Measurements from ENCODE around the gene PTPN9. TPM values are rescaled to one million over a fixed set of nuclear protein-coding genes. Genes with fewer than 3 reads are reported as not detected.
A peak's percentile ranks its signal among the peaks of the same experiment; 100 is the strongest.

Gene PTPN9
- total RNA-seq (ENCODE audit: unreplicated experiment), result 138 TPM
- long read RNA-seq, full-length matches to known transcripts, result 24 of 40 reads
- long read RNA-seq, partial matches to known transcripts, result 3 of 40 reads
- long read RNA-seq, other reads (novel, unspliced or antisense), result 13 of 40 reads

- peak within 1 kb of the TSS; percentile 99 for H3K27ac Mint-ChIP-seq (ENCODE audit: unreplicated experiment)
- no peaks in the 10 kb centered on the region for H3K36me3 Mint-ChIP-seq (ENCODE audit: unreplicated experiment)
- H3K4me3 Mint-ChIP-seq (ENCODE audit: unreplicated experiment), result peak within 1 kb of the TSS; percentile 99
- H3K9me3 Mint-ChIP-seq (ENCODE audit: unreplicated experiment), result peaks cover 14% of the 10 kb centered on the region
- peak; percentile 93 for DNase-seq
- H3K27me3 Mint-ChIP-seq (ENCODE audit: unreplicated experiment), result peaks cover 9% of the 10 kb centered on the region
- H3K4me1 Mint-ChIP-seq (ENCODE audit: low read depth, unreplicated experiment), result peaks cover 7% of the 10 kb centered on the region
- no peak for TF ChIP-seq CTCF (IDR thresholded peaks at IDR 0.05; ENCODE audit: partially characterized antibody, unreplicated experiment)
Observed at GRCh38 chr15:75578948-75579920, at the start of gene PTPN9. Gene PTPN9 (minus strand): TSS chr15:75579315. CDS start chr15:75578776, 539 bp downstream.

- peaks cover 7% of the 10 kb centered on the region for H3K4me1 Mint-ChIP-seq (ENCODE audit: low read depth, unreplicated experiment)
- peaks cover 6% of the 10 kb centered on the region for H3K9me3 Mint-ChIP-seq (ENCODE audit: unreplicated experiment)
- peak within 1 kb of the TSS; percentile 97 for H3K27ac Mint-ChIP-seq (ENCODE audit: unreplicated experiment)
- H3K27me3 Mint-ChIP-seq (ENCODE audit: unreplicated experiment), result peaks cover 2% of the 10 kb centered on the region
- no peak for TF ChIP-seq CTCF (IDR thresholded peaks at IDR 0.05; ENCODE audit: partially characterized antibody, unreplicated experiment)
- DNase-seq, result peak; percentile 93
- H3K36me3 Mint-ChIP-seq (ENCODE audit: unreplicated experiment), result no peaks in the 10 kb centered on the region
- peak within 1 kb of the TSS; percentile 97 for H3K4me3 Mint-ChIP-seq (ENCODE audit: unreplicated experiment)
Observed at GRCh38 chr15:75625542-75626347, 46.6 kb upstream of the PTPN9 start, which contains the start of gene SNUPN. Gene SNUPN (minus strand): TSS chr15:75625725. CDS start chr15:75621051, 4,674 bp downstream.

GRCh38 chr15:75622505-75622904 lies 43.4 kb upstream of the PTPN9 start:
- DNase-seq, result no peak
- Mint-ChIP-seq H3K4me1 (ENCODE audit: low read depth, unreplicated experiment) (peaks cover 12% of the 10 kb centered on the region), H3K36me3 (ENCODE audit: unreplicated experiment) (peaks cover under 1% of the 10 kb centered on the region), H3K4me3 (ENCODE audit: unreplicated experiment) (no peak overlapping the region), H3K27me3 (ENCODE audit: unreplicated experiment) (peaks cover 2% of the 10 kb centered on the region), H3K27ac (ENCODE audit: unreplicated experiment) (no peak overlapping the region), H3K9me3 (ENCODE audit: unreplicated experiment) (peaks cover 4% of the 10 kb centered on the region)
- no peak for TF ChIP-seq CTCF (IDR thresholded peaks at IDR 0.05; ENCODE audit: partially characterized antibody, unreplicated experiment)

GRCh38 chr15:75620841-75621391 lies 41.8 kb upstream of the PTPN9 start:
- DNase-seq, result peak; percentile 23
- TF ChIP-seq CTCF (IDR thresholded peaks at IDR 0.05; ENCODE audit: partially characterized antibody, unreplicated experiment), result no peak
- Mint-ChIP-seq H3K4me1 (ENCODE audit: low read depth, unreplicated experiment) (peaks cover 12% of the 10 kb centered on the region), H3K4me3 (ENCODE audit: unreplicated experiment) (peak overlapping the region; percentile 55), H3K9me3 (ENCODE audit: unreplicated experiment) (peaks cover 2% of the 10 kb centered on the region), H3K36me3 (ENCODE audit: unreplicated experiment) (peaks cover 6% of the 10 kb centered on the region), H3K27ac (ENCODE audit: unreplicated experiment) (peak overlapping the region; percentile 79), H3K27me3 (ENCODE audit: unreplicated experiment) (peaks cover 3% of the 10 kb centered on the region)
